NB4 (cell line): Measurements from ENCODE around the gene SLC44A4.

ENCODE experiments used
- MYC ChIP-seq: IDR thresholded peaks from 2 replicates; pipeline ENCODE4 v1.6.1; 2011; ENCODE audit warnings: low read depth, low read length
- POLR2A ChIP-seq: IDR thresholded peaks from 2 replicates; pipeline ENCODE4 v1.6.1; 2011; ENCODE audit warnings: mild to moderate bottlenecking; ENCODE audit not compliant: insufficient read length; ENCODE audit errors: extremely low read depth
- TF ChIP-seq, protein P1 (sequence below): IDR thresholded peaks from one replicate; pipeline ENCODE4 v1.5.1; 2012; ENCODE audit warnings: low read depth, low read length
- TF ChIP-seq, protein P2 (sequence below): IDR thresholded peaks from 2 replicates; pipeline ENCODE4 v1.6.1; 2011; ENCODE audit warnings: low read depth, low read length

DNA sequence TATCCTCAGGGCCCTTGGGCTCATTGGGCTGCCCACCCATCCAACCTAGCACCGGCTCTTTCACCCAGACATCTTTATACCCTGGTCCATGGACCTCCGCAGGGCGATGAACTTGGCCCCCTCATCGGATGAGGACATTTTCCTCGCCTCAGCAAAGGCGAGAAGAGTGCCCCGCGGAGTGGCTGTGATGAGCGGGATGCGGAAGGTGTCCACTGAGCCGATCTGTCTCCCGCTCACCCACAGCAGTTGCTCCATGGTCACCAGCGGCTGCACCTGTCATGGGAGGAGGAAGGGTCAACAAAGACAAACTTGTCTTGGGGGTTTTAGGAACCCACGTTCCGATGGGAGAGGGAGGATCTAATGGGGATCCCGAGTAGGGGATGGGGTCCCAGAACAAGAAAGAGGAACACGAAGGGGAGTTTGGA lies 16.9 kb downstream of the SLC44A4 start:
- TF ChIP-seq, protein P1, sequence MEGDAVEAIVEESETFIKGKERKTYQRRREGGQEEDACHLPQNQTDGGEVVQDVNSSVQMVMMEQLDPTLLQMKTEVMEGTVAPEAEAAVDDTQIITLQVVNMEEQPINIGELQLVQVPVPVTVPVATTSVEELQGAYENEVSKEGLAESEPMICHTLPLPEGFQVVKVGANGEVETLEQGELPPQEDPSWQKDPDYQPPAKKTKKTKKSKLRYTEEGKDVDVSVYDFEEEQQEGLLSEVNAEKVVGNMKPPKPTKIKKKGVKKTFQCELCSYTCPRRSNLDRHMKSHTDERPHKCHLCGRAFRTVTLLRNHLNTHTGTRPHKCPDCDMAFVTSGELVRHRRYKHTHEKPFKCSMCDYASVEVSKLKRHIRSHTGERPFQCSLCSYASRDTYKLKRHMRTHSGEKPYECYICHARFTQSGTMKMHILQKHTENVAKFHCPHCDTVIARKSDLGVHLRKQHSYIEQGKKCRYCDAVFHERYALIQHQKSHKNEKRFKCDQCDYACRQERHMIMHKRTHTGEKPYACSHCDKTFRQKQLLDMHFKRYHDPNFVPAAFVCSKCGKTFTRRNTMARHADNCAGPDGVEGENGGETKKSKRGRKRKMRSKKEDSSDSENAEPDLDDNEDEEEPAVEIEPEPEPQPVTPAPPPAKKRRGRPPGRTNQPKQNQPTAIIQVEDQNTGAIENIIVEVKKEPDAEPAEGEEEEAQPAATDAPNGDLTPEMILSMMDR = no peak
- TF ChIP-seq POLR2A = no peak
- TF ChIP-seq, protein P2, sequence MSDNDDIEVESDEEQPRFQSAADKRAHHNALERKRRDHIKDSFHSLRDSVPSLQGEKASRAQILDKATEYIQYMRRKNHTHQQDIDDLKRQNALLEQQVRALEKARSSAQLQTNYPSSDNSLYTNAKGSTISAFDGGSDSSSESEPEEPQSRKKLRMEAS = no peak
- no peak for TF ChIP-seq MYC
